ENCODE results near the gene KEL. TPM values are rescaled to one million over a fixed set of nuclear protein-coding genes. Genes with fewer than 3 reads are reported as not detected.

KEL gene
- total RNA-seq, 1 donor from 2014 or later, result not detected

DNA sequence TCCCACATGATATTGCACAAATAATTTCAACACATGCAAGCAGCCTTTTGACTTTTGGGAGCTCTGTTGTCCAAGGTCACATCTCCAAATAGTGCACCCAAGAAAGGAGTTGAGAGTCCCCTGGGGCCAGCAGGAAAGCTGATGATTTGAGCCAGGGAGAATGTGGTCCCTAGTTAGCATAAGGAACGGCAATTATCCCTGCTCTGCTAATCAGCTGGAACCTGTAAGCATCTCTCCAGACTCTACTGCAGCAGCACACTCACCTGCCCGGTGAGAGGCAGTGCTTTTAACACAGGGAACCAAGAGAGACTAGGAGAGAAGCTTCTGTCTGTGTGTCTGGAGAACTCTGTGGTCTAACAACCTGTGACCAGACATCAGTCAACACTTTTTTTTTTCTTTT lies 45.7 kb downstream of the KEL start:
- Histone ChIP-seq H3K4me3 (ENCODE audit: low read depth, low read length) (no peak overlapping the region), H3K27me3 (ENCODE audit: control insufficient read depth, insufficient read depth, low read length) (no peaks in the 10 kb centered on the region), H3K36me3 (ENCODE audit: control insufficient read depth, insufficient read depth, low read length) (no peaks in the 10 kb centered on the region)
- DNase-seq (ENCODE audit: low read depth), result no peak
- FAIRE-seq, result no peak
- TF ChIP-seq, protein P1, sequence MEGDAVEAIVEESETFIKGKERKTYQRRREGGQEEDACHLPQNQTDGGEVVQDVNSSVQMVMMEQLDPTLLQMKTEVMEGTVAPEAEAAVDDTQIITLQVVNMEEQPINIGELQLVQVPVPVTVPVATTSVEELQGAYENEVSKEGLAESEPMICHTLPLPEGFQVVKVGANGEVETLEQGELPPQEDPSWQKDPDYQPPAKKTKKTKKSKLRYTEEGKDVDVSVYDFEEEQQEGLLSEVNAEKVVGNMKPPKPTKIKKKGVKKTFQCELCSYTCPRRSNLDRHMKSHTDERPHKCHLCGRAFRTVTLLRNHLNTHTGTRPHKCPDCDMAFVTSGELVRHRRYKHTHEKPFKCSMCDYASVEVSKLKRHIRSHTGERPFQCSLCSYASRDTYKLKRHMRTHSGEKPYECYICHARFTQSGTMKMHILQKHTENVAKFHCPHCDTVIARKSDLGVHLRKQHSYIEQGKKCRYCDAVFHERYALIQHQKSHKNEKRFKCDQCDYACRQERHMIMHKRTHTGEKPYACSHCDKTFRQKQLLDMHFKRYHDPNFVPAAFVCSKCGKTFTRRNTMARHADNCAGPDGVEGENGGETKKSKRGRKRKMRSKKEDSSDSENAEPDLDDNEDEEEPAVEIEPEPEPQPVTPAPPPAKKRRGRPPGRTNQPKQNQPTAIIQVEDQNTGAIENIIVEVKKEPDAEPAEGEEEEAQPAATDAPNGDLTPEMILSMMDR (IDR thresholded peaks at IDR 0.05; ENCODE audit: insufficient read depth, low read length, severe bottlenecking), result no peak

DNA sequence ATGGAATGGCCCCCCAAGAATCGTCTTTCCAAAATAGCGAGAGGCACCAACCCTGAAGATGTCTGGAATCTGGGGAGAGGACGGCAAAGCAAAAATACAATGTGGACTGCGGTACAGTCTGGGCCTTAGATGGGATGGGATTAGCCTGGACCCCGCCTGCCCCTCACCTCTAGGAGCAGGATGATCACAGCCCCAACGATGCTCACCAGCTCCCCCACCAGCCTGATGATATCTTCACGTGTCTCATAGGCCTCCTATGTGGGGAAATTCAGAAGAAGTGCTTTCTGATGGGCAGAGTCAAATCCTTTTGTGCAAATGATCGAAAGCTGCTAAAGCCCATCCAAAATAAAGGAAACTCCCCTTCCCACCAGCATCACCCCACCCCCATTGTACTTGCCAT lies 46.8 kb downstream of the KEL start:
- TF ChIP-seq, protein P1 (IDR thresholded peaks at IDR 0.05; ENCODE audit: insufficient read depth, low read length, severe bottlenecking), result no peak

DNA sequence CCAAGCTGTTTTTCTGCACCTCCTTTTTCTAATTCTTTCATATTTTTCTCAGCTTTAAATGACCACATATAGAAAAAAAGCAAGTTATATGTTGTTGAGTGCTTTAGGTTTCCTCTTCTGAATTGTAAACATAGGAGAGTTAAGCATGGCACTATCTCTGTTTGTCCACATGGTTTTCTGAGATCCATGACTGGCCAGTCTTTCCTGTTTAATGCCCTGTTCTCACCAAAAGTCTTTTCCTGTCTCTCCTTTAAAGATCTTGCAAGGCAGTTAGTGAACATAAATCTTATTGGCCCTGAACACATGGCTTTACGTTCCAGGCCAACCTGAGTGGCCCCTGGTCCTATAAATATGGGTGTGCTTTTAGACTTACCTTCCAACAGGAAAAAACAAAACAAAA lies 48.0 kb downstream of the KEL start:
- FAIRE-seq (no peak), DNase-seq (ENCODE audit: low read depth) (no peak)
- Histone ChIP-seq H3K36me3 (ENCODE audit: control insufficient read depth, insufficient read depth, low read length) (no peaks in the 10 kb centered on the region), H3K4me3 (ENCODE audit: low read depth, low read length) (no peak overlapping the region), H3K27me3 (ENCODE audit: control insufficient read depth, insufficient read depth, low read length) (no peaks in the 10 kb centered on the region)
- TF ChIP-seq, protein P1 (IDR thresholded peaks at IDR 0.05; ENCODE audit: insufficient read depth, low read length, severe bottlenecking), result no peak

More for the DNA sequence above, 46.8 kb downstream of the KEL start:
- no peaks in the 10 kb centered on the region for H3K27me3 ChIP-seq (ENCODE audit: control insufficient read depth, insufficient read depth, low read length)
- FAIRE-seq (no peak), DNase-seq (ENCODE audit: low read depth) (no peak)
- H3K36me3 ChIP-seq (ENCODE audit: control insufficient read depth, insufficient read depth, low read length), result no peaks in the 10 kb centered on the region
- no peak overlapping the region for H3K4me3 ChIP-seq (ENCODE audit: low read depth, low read length)

DNA sequence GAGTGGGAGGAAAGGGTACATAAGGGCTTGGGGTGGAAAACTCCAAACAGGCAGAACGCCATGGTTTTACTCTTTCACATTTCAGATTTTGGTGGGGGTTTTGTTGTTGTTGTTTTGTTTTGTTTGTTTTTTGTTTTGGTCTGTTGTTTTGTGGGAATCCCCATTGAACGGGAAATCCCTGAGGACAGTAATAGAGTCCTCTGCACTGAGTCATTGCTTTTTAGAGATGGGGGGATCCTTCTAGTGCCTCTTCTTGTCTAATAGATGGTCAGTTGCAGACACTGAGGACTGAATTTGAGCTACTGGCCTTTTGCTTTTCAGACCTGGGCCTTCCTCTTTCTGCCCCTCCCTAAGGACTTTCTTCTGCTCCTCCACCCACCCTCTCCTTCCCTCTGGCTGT lies 48.6 kb downstream of the KEL start:
- no peak for DNase-seq (ENCODE audit: low read depth)
- no peak for FAIRE-seq
- Histone ChIP-seq H3K4me3 (ENCODE audit: low read depth, low read length) (no peak overlapping the region), H3K36me3 (ENCODE audit: control insufficient read depth, insufficient read depth, low read length) (no peaks in the 10 kb centered on the region), H3K27me3 (ENCODE audit: control insufficient read depth, insufficient read depth, low read length) (no peaks in the 10 kb centered on the region)
- TF ChIP-seq, protein P1 (IDR thresholded peaks at IDR 0.05; ENCODE audit: insufficient read depth, low read length, severe bottlenecking), result no peak

DNA sequence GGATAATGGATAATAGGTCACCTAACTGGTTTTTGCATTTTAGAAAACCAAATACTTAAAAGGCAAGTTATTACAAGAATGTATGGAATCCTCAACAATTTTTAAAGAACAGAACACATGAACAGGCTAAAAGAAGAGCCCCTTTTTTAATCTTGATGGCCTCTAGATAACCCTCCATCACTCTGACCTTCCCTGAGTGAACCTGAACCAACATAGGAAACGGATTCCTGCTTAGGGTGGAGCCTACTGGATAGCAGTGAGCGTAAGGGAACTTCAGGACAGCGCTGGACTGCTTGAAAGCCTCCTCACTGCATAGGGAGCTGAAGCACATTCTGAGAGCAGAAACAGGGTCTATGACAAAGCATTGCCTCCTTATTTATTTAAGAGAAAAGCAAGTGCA lies 49.1 kb downstream of the KEL start:
- Histone ChIP-seq H3K36me3 (ENCODE audit: control insufficient read depth, insufficient read depth, low read length) (no peaks in the 10 kb centered on the region), H3K27me3 (ENCODE audit: control insufficient read depth, insufficient read depth, low read length) (no peaks in the 10 kb centered on the region), H3K4me3 (ENCODE audit: low read depth, low read length) (no peak overlapping the region)
- DNase-seq (ENCODE audit: low read depth) (no peak), FAIRE-seq (no peak)
- TF ChIP-seq, protein P1 (IDR thresholded peaks at IDR 0.05; ENCODE audit: insufficient read depth, low read length, severe bottlenecking), result no peak

DNA sequence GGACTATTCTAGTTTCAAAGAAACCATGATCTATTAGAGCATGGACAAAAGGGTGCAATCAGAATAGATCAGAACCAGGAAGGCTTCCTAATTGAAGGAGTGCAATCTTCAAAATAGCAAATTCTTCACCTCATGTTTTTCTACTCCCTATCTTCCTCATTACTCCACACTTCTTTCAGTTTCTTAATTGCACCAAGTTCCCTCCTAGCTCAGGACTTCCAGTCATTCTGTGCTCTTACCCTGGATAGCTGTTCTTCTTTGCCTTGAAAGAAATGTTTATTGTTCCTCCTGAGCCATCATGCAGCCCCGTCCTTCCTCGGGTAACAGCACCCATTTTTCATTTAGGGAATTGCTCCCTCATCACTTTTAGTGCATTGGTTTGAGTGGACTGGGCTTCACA lies 51.7 kb downstream of the KEL start:
- Histone ChIP-seq H3K27me3 (ENCODE audit: control insufficient read depth, insufficient read depth, low read length) (no peaks in the 10 kb centered on the region), H3K4me3 (ENCODE audit: low read depth, low read length) (no peak overlapping the region), H3K36me3 (ENCODE audit: control insufficient read depth, insufficient read depth, low read length) (no peaks in the 10 kb centered on the region)
- FAIRE-seq (no peak), DNase-seq (ENCODE audit: low read depth) (no peak)
- TF ChIP-seq, protein P1 (IDR thresholded peaks at IDR 0.05; ENCODE audit: insufficient read depth, low read length, severe bottlenecking), result no peak

Data from bronchial epithelial cell (primary cell).